Large intestine (tissue), 3 donors: ENCODE data around the gene SYTL1. TPM values are rescaled to one million over a fixed set of nuclear protein-coding genes. Genes with fewer than 3 reads are reported as not detected.

Experiments used
- DNase-seq, 2 donors: peaks; one replicate each; pipeline versions ENCODE4 v3.0.0 to v3.0.0-alpha.2; 2013
- H3K27ac ChIP-seq: one replicate; pipeline ENCODE4 v1.5.1; 2013; ENCODE audit warnings: low read length
- H3K27me3 ChIP-seq: 2 replicates; pipeline ENCODE4 v1.6.1; 2013; ENCODE audit warnings: low read length; ENCODE audit not compliant: control insufficient read depth, insufficient read depth
- H3K36me3 ChIP-seq: 2 replicates; pipeline ENCODE4 v1.6.1; 2013; ENCODE audit warnings: low read length; ENCODE audit not compliant: control insufficient read depth, insufficient read depth
- H3K4me1 ChIP-seq: one replicate; pipeline ENCODE4 v1.6.1; 2013; ENCODE audit warnings: low read length; ENCODE audit not compliant: control insufficient read depth, insufficient read depth
- H3K4me3 ChIP-seq: one replicate; pipeline ENCODE4 v1.5.1; 2013; ENCODE audit warnings: low read length
- H3K9me3 ChIP-seq: one replicate; pipeline ENCODE4 v1.6.1; 2013; ENCODE audit warnings: mild to moderate bottlenecking, low read depth, low read length, moderate library complexity; ENCODE audit not compliant: control insufficient read depth
- WGBS: methylation state at CpG from one replicate; pipeline ENCODE4 v1.1.5; 2013; ENCODE audit warnings: low lambda C conversion rate; ENCODE audit not compliant: insufficient coverage; 5-methylcytosine and 5-hydroxymethylcytosine counted together
- polyA plus RNA-seq: library from polyadenylated mRNA; unstranded; fragments of 120-200 nt; gene quantifications from one replicate; pipeline ENCODE4 v1.2.1, GENCODE V29; 2013

SYTL1 gene
- polyA plus RNA-seq, 1 donor: 9.8 TPM

DNA sequence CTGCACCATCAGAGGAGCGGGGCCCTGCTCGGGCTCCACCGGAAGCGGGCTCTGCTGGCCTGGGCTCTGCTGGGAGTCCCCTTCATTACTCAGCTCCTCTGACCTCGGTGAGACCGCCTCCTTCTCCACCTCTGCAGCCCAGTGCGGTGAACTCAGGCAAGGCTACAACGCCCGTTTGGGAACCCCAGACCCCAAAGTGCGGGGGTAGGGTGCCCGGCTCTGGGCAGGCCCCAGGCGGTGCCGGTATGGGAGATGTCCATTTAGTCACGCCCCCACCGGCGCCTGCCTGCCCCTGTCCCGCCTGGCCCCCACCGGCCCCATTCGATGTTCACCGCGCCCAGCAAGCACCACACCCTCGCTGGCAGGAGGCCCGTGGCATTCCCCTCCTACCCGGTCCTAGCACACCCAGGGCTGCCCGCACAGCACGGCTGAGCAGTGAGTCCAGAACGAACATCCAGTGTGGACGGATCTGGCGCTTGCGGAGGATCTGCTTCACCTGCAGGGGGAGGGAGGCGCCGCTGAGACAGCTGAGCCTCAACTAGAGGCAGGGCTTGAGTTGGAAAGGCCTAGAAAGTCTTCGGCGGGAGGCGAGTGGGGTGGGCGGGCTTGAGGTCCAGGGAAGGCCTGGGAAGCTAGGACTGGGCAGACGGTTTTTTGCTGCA, 14.9 kb downstream of the SYTL1 start:
- Histone ChIP-seq H3K9me3 (peaks cover 7% of the 10 kb centered on the region), H3K27me3 (peaks cover 31% of the 10 kb centered on the region), H3K36me3 (no peaks in the 10 kb centered on the region), H3K27ac (no peak overlapping the region), H3K4me3 (peak overlapping the region; percentile 35), H3K4me1 (peaks cover 16% of the 10 kb centered on the region)
- no CpG with 5 or more reads among the region's 37 CpGs for WGBS
- no peak for DNase-seq

DNA sequence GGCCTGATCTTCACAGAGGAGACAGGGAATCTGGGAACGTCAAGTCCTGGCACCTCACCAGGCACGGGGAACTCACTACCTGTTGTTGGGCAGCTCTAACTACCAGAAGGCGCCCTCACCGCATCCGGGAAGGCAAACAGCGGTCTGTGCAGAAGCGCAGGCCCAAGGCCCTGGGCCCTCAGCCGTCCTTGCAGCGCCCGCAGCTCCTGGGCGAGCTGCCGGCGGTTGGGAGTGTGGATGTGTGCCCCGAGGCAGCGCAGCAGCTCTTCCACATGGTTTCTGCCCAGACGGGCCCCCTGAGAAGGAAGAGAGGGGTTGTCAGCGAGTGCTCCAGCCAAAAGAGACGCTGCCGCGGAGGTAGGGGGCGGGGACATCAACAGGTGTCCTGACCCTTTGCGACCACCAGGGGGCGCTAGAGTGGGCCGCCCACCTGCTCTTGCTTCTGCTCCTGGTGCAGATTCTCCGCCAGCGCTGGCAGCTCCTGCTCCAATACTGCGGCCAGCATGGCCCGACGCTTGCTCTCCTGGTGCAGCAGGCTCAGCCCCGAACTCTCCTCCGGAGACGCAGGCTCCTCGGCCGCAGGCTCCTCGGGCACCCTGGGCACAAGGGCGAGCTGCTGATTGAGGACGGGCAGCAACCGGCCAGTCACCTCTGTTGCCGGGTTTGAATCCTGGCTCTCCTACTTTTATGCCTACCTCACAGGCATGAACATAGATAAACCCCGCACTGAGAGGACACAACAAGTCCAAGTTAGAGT, 15.6 kb downstream of the SYTL1 start:
- H3K36me3 ChIP-seq: no peaks in the 10 kb centered on the region
- peak; percentile 59 to 61 for DNase-seq

DNA sequence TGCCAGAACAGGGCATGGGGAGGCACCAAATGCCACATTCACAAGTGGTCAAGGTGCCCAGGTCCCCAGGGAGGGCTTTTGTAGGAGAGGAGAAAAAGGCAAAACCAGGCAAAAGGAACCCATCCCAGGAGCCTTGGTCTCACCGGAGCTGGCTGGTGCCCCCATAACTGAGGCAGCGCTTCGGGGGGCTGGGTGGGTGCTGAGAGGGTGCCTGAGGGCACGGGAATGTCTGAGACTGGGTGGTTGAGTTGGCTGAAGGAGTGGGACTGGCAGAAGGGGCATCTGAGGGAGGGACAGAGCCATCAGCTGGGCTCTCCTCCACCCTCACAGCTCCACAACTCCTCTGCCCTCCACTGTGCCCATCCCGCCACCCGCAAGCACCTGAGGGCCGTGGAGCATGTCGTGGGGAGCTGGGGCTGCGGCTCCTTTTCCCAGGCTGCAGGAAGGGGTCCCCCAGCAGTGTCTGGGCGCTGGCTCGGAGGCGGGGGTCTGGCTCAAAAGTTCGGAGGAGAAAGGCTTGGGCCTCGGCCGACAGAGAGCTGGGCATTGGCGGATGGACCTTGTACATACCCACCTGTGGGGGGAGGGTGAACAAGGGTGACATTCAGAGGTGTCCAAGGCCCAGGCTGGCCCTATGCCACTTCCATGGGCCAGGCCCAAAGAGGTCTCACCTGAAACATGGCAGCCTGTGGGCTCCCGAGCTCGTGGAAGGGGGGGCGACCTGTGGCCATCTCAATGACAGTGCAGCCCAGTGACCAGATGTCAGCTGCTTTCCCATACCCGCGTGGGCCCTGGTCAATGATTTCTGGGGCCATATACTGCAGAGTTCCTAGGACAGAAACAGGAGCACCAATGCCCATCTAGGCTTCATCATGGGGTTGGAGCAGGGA, 16.5 kb downstream of the SYTL1 start:
- peaks cover 7% of the 10 kb centered on the region for H3K9me3 ChIP-seq
- peaks cover 5% of the 10 kb centered on the region for H3K36me3 ChIP-seq
- H3K4me3 ChIP-seq: no peak overlapping the region
- peaks cover 14% of the 10 kb centered on the region for H3K4me1 ChIP-seq
- no peak for DNase-seq
- H3K27ac ChIP-seq: no peak overlapping the region
- WGBS: no CpG with 5 or more reads among the region's 21 CpGs
- H3K27me3 ChIP-seq: peaks cover 31% of the 10 kb centered on the region

More for the DNA sequence above, 15.6 kb downstream of the SYTL1 start:
- H3K27me3 ChIP-seq: peaks cover 31% of the 10 kb centered on the region
- H3K27ac ChIP-seq: no peak overlapping the region
- H3K9me3 ChIP-seq: peaks cover 7% of the 10 kb centered on the region
- no CpG with 5 or more reads among the region's 40 CpGs for WGBS
- peak overlapping the region; percentile 35 for H3K4me3 ChIP-seq
- H3K4me1 ChIP-seq: peaks cover 14% of the 10 kb centered on the region

DNA sequence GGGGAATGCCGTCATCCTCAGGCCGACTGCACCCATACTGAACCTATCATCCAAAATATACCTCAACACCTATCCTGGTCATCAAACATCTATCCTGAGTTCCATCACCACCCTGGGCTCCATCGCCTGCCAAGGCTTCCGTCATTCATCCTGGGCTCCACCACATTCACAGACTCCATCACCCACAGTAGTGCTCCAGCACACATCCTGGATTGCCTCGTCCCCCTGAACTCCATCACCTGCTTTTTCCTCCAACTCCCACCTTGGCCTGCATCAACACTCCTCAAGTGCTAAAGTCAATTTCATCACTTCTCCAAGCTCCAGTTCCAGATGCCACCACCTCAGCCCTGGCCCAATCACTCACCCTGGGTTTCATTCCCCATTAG, 17.1 kb downstream of the SYTL1 start:
- DNase-seq: no peak
- peaks cover 5% of the 10 kb centered on the region for H3K36me3 ChIP-seq
- no CpG with 5 or more reads among the region's 5 CpGs for WGBS
- H3K27ac ChIP-seq: no peak overlapping the region
- peaks cover 7% of the 10 kb centered on the region for H3K9me3 ChIP-seq
- no peak overlapping the region for H3K4me3 ChIP-seq
- H3K4me1 ChIP-seq: peaks cover 14% of the 10 kb centered on the region
- peaks cover 31% of the 10 kb centered on the region for H3K27me3 ChIP-seq

DNA sequence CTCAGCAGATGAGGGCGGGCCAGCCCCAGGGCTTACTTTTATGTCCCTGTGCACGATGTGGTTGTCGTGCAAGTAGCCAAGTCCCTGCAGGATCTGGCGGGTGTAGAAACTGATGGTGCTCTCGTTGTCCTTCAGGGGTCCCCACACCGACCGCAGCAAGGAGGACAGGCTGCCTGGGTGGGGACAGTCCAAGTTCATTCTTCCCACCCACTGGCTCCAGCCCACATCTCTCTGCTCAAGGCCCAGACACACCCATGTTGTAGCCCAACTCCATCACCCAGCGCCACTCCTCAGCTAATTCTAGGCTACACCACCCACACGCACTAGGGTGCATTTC, 18.0 kb downstream of the SYTL1 start:
- peaks cover 7% of the 10 kb centered on the region for H3K9me3 ChIP-seq
- DNase-seq: no peak
- no peak overlapping the region for H3K27ac ChIP-seq
- no peak overlapping the region for H3K4me3 ChIP-seq
- peaks cover 31% of the 10 kb centered on the region for H3K27me3 ChIP-seq
- H3K4me1 ChIP-seq: peaks cover 22% of the 10 kb centered on the region
- H3K36me3 ChIP-seq: peaks cover 5% of the 10 kb centered on the region
- WGBS: no CpG with 5 or more reads among the region's 9 CpGs

DNA sequence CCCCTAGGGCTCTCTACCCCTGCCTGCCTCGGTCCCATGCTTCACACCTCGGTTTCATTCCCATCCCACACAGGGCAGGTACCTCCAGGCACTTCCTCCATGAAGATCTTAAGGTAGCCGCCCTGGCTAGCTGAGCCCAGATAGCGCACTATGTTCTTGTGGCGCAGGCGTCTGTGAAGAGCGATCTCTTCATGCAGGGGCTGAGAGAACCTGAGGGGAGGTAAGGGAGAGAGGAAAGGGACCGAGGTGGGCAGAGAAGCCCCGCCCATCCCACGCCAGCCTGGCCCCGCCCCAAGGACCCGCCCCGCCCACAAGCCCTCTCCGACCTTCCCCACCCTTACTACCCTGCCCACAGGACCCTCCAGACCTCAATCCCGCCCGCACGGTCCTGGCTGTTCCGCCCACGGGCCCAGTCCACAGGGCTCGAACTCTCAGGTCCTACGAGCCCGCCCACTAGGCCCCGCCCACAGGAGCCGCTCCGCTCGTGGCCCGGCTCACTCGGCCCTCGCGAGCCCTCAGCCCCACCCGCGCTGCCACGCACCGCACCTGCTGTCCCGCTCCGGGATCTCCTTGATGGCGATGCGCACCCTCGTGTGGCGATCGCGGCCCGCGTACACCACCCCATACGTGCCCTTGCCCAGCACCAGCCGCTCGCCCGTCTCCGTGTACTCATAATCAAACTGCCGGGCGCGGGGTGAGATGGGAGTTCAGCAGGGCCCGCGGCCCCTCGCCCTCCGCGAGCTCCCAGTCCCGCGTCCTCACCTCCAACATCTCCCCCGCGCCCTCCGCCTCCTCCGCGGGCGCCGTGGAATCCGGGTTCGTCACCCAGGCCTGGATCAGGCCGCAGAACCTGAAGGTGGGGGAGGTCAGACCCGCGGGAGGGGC, 18.6 kb downstream of the SYTL1 start:
- peak in 1 of 2 donors; percentile 39 for DNase-seq
- Histone ChIP-seq H3K36me3 (peaks cover 5% of the 10 kb centered on the region), H3K27ac (no peak overlapping the region), H3K4me1 (peaks cover 27% of the 10 kb centered on the region), H3K27me3 (peaks cover 31% of the 10 kb centered on the region), H3K9me3 (peaks cover 7% of the 10 kb centered on the region), H3K4me3 (peak overlapping the region; percentile 21)
- no CpG with 5 or more reads among the region's 71 CpGs for WGBS

DNA sequence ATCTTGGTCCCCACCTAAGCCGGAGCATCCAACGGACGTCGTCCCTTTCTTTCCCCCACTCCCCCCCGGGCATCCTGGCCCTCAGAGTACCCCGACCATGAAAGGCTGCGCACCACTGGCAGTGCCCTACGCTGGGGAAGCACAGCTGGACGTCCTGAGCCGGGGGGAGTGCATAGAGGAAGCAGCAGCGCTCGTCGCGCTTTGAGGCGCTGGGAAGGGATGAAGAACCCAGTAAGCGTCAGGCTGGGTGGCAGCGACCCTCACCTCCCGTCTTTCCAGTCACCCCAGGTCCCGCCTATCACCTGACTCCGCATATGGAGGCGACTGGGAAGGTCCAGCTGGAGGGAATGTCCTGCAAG, 19.2 kb downstream of the SYTL1 start:
- H3K27ac ChIP-seq: no peak overlapping the region
- peaks cover 7% of the 10 kb centered on the region for H3K9me3 ChIP-seq
- no peak overlapping the region for H3K4me3 ChIP-seq
- peaks cover 5% of the 10 kb centered on the region for H3K36me3 ChIP-seq
- DNase-seq: no peak
- WGBS: no CpG with 5 or more reads among the region's 21 CpGs
- H3K27me3 ChIP-seq: peaks cover 31% of the 10 kb centered on the region
- peaks cover 27% of the 10 kb centered on the region for H3K4me1 ChIP-seq

DNA sequence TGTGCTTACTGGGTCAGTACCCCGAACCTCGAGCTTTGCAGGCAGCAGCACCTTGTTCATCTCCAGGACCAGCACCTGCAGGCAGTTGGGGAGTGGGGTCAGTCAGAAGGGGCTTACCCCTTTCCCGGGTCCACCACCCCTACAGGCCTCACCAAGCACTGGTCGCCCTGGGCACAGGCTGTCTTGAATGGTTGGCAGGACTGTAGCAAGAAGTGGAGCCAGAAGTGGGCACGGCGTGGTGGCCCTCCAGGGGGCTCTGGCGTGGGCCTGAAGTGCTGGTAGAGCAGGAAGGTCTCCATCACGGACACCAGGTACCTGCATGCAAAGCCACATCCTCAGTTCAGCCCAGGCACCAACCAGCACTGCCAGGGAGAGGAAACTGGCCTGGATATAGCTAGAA, 19.7 kb downstream of the SYTL1 start:
- H3K27me3 ChIP-seq: peaks cover 31% of the 10 kb centered on the region
- peaks cover 5% of the 10 kb centered on the region for H3K36me3 ChIP-seq
- peaks cover 27% of the 10 kb centered on the region for H3K4me1 ChIP-seq
- H3K27ac ChIP-seq: no peak overlapping the region
- no CpG with 5 or more reads among the region's 8 CpGs for WGBS
- peaks cover 5% of the 10 kb centered on the region for H3K9me3 ChIP-seq
- H3K4me3 ChIP-seq: no peak overlapping the region
- no peak for DNase-seq

DNA sequence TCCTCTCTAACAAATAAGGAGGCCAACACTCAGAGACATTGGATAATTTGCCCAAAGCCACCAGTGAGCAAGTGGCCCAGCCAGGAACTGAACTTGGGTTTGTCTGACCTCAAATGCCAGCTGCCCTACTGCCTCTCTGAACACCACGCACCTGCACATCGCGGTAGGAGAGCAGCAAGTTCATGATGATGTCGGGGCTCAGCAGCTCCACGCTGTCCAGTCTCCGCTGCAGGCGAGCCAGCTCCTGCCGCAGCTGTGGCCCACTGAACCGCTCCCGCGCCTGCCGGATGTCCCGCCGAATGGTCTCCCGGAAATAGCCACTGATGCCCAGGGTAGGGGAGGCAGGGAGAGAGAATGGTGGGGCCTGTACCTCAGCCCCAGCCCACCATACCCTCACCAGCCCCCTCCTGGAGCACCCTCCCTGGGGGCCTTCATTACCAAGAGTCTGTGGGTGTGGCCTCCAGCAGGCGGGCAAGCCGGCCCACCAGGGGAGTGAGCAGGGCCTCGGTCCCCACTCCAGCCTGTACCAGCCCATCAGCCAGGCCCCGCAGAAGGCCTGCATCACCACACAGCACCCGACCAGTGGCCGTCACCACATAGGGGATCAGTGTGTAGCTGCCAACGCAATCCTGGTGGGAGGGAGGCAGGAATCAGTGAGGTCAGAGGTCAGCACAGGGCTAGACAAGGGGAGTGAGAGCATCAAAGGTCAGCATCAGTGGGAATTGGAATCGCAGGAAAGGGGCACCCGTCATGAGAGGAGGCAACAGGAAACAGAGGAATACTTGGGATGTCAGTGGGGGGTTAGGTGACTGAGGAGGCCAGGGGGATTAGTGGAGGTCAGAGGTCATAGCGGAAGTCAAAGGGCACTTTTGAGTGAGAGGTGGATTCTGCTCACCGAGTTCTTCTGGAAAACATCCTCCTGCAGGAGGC, 22.2 kb downstream of the SYTL1 start:
- Histone ChIP-seq H3K36me3 (peaks cover 5% of the 10 kb centered on the region), H3K4me1 (peaks cover 29% of the 10 kb centered on the region), H3K9me3 (no peaks in the 10 kb centered on the region), H3K27ac (no peak overlapping the region), H3K4me3 (no peak overlapping the region), H3K27me3 (peaks cover 17% of the 10 kb centered on the region)
- no CpG with 5 or more reads among the region's 26 CpGs for WGBS
- DNase-seq: no peak
